GM18907 (cell line): ENCODE results near the gene KIF9.
"Not testable (repeated sequence)": the region's sequence is repeated elsewhere in the genome, so short reads cannot be mapped to it uniquely, and the experiment has no call there.

Experiments
- ATAC-seq: cut with Tn5 transposase; IDR thresholded peaks from one replicate; pipeline ENCODE4 v1.9.1; 2021; ENCODE audit warnings: mild to moderate bottlenecking, moderate library complexity; ENCODE audit not compliant: unreplicated experiment

KIF9 gene

DNA sequence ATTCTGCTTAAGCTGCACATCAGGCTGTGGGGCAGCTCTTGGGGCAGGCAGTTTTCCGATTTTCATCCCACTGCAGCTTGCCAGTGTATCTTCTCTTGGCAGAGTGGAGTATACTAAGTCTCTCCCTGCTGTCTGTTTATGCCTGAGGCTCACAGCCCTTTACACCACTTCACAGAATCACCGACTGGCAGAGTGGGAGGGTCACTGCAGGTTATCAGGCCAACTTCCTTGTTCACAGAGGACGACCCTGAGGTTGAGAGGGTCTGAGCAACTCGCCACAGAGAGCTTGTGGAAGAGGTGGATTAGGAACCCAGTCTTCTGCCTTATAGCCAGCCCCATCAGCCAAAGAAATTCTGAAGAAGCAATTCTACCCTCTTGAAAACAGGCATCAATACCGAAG, 30.9 kb downstream of the KIF9 start:
- no peak for ATAC-seq

DNA sequence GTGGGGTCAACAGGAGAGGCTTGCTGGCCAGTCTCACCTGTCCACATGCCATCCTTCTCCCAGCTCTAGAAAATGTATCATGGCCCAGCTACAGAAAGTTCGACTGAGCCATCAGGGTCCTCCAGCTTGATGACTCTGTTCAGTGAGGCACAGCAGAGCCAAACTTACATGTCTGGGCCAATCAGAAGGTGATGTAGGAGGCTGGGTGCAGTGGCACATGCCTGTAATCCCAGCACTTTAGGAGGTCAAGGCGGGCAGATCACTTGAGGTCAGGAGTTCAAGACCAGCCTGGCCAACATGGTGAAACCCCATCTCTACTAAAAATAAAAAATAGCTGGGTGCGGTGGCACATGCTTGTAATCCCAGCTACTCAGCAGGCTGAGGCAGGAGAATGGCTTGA, 31.5 kb downstream of the KIF9 start:
- ATAC-seq = not testable (repeated sequence)

DNA sequence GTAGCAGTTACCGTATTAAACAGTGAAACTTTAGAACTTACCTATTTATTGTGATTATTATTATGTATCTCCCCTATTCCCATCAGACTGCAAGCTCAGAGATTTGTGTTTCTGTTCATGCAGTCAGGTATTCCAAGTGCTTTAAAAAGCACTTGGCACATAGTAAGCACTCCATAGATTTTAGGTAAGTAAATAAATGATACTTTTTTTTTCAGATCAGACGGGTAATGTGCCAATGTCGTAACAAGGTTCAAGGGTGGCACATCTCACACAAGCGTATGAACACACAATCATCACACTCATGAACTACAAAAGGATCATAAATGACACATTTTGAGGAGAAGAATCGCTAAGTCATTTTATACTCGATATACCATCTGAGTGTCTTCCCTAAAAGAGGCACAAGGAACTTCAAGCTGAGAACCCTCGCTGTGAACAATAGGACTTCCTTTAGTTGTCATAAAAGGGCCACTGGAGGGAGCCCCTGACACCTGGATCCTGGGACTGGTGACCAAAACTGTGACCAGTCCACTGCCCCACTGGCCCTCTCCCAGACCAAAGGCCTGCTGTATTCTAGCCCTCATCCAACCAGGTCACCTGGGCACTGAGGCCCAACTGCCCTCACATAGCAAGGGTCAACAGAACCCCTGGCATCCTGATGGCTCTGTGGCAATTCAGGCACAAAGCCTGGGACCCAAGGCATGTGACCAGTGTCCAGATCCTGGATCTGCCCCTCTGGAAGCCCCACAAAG, 32.1 kb downstream of the KIF9 start:
- ATAC-seq = no peak

DNA sequence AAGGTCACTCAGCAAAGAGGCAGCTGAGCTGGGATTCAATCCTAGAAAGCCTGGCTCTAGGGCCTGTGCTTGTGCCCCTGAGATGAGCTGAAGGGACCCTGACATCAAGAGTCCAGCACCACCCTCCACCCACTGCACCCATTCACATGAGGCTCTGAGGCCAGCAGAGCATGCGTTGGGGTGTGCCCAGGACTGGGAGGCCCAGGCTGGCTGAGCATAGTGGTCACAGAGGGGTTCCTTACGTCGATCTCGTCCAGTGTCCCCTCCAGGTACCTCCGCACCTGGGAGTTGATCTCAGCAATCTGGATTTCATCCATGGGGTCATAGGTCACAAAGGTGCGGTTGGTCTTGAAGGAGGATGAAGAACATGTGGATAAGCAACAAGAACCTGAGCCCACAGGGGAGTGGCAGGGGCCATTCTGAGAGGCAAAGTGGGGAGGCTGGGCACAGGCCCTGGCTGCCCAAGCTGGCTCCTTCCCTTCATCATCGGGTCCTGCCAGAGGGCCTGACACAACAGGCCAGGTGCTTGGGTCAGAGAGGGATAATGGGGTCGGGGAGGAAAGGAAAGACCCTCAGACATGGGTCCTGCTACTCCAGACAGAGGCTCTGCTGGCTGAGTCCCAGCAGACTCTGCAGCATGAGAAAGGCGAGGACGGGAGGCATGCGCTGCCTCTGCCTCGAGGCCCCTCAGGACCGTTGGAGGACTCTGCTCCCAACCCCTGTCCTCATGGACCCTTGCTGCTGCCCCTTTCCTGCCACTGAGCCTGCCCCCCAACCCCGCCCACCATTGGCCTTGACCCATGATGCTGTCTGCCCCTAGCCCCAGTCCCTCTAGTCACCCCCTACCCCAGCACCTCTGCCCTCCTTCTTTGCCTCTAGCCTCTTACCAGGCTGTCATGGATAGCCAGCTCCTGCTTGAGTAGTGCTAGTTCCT, 35.2 kb downstream of the KIF9 start:
- ATAC-seq = no peak

DNA sequence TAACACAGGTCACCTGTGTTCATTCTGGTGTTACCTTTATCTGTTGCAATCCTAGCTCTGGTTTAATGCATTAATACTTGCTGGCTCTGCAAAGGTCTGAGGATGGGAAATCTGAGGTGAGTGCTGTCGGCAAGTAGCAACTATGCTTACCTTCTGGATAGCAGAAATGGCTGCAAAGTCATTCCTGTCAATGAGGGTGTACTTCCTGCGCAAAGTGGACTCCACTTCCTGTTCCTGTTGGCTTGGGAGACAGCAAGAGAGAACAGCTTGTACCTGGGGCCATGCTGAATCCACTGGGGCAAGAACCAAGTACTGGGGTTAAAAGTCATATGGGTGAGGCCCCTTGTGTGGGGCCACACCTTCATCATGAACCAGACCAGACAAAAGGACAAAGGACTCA, 37.3 kb downstream of the KIF9 start:
- ATAC-seq = no peak

DNA sequence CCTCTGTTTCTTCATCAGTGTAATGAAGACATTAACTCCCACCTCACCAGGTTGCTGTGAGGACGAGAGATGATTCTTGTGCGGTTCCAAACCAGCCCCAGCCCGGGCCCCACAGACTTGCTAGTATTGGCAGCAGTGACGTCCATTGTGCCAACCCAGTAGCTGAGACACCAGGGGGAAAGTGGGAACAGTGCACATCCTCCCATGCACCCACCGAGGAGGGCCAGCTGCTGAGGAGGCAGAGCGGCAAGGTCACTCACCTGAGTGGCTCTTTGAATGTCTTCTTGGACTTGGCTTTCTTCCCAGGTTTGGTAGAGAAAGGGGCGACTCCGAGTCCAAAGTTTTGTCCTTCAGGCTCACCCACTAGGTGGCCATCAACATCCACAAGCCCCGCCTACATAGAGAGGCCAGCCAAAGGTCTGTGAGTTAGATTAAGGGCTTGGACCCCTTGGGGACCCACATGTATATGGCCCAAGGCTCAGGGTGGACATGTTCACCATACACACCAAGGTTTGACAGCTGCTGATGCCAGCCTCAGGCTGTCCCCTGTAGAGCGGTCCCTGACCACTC, 38.0 kb downstream of the KIF9 start:
- ATAC-seq = no peak

DNA sequence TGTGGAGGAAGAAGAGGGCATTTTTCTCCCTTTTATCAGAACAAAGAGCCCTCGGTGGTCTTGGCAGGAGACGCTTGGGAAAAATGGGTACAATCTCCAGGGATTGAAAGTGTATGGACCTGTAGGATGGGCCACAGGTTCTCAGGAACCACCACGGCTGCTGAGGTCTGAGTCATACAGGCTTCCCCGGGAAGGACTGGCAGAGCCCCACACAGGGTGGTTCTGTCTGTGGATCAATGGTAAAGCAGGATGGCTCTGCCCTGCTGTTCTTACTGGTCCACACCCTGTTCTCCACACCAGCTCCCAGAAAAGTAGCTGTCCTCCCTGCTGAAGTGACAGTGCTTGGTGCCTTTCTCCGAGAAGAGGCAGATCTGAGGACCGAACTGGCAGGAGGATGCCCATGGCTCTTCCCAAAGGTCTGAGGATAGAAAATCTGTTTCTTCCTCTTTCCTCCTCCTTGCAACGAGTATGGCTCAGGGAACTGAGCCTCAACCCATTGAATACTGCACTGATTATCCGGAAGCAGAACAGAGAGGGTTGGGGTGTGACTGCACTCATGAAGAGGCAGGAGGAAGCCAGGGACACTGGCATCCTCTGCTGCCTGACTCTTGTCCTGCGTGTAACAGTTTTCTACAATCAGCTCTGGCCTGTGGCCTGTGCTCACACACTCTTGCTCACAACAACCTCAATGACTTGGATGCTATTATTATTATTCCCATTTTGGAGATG, 39.0 kb downstream of the KIF9 start:
- no peak for ATAC-seq

DNA sequence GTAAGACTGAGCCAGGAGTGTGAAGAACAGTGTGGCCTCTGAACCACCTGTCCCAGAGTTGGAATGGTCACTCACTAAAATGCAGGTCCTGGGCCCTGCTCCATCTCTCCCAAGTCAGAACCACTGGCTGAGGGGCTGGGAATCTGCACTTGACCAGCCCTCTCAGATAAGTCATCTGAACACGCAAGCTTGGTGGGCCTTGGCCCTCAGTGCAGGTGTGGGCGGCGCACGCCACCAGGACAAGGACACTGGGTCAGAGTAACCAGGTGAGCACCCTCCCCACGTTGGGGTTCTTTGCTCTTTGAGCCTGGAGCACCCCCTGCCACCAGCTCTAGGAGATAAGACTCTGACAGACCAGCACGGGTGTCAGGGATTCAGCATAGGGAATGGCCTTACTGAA, 42.7 kb downstream of the KIF9 start:
- ATAC-seq = no peak

DNA sequence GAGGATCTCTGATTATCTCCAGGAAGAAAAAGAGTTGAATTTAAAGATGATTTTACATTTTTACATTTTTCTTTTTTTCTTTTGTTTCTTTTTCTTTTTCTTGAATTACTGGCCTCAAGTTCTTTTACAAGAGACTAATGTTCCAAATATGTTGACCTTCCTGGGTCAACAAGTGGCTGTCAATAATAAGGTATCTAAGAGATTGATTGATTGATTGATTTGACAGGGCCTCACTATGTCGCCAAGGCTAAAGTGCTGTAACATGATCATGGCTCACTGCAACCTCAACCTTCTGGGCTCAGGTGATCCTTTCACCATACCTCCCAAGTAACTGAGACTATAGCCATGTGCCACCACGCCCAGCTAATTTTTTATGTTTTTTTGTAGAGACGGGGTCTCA, 44.6 kb downstream of the KIF9 start:
- ATAC-seq = no peak

DNA sequence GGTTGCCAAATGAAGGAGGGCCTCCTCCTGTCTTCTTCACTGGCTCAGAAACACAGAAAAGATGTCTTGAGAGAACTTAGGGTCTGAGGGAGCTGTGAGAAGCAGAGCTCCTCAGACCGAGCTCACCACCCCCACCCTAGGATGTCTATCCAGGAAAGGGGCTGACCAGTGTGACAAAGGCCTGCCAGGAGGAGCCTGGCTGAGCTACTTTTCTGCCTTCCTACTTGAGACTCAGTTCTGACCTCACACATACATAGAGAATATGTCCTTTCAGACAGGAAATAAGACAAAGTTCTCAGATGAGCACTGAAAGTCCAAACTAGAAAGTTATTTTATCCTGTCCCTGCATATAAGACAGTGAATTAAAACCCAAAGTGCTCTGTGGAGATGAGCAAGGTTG, 54.5 kb downstream of the KIF9 start:
- ATAC-seq = peak; percentile 52

DNA sequence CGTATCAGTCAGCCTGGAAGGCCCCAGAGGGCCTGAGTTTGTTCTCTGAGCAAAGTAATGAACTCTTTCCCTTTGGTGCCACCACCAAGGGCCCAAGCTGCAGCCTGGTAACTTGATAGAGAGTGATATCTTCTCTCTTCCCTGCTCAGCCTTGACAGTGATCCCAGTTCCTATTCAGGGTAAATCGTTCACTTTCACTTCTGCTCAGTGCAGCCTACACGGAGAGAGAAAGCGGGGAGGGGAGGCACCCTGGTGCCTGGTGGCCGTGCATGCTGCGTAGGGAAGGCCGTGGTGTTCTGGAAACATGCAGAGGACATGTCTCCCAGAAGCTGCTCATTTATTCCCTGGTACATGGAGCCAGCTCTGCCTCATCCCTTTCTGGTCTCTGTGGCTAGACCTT, 54.9 kb downstream of the KIF9 start:
- peak; percentile 70 for ATAC-seq

DNA sequence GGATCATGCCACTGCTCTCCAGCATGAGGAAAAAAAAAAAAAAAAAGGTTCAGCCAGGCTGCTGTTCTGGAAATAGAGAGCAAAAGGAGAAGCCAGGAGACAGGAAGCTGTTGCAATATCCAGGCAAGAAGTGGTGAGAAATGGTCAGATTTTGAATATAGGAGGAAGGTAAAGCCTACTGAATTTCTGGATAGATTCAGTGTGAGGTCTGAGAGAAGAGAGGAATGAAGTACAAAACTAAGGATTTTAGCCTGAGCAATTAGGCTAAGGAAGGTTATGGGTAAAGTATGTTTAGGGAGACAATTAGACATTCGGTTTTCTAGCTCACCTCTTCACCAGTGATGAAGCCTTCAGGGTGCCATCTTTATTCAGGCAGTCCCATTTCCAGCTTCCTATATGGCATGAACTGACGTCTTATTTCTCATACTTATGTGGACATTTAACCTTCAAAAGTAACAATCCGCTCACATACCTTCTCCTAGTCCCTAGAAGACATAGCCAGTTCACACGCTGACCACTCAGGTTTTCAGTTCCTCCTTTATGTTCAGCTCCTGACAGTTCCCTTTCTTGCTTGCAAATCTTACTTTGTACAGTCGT, 57.2 kb downstream of the KIF9 start:
- ATAC-seq = peak; percentile 56

DNA sequence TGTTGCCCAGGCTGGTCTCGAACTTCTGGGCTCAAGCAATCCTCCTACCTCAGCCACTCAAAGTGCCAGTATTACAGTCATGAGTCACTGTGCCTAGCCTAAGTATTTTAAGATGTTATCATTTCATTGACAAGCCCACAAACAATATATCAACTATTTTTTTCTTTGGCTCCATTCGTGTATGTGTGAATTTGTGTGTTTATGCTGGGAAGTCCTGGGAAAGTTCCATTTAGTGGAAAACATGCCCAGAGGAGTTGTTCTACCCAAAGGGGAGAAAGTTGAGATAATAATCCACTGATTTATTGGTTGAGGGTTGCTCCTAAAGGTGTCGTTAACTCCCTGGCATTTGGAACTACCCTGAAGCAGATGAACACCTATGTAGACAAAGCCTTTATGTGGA, 58.8 kb downstream of the KIF9 start:
- ATAC-seq = no peak

DNA sequence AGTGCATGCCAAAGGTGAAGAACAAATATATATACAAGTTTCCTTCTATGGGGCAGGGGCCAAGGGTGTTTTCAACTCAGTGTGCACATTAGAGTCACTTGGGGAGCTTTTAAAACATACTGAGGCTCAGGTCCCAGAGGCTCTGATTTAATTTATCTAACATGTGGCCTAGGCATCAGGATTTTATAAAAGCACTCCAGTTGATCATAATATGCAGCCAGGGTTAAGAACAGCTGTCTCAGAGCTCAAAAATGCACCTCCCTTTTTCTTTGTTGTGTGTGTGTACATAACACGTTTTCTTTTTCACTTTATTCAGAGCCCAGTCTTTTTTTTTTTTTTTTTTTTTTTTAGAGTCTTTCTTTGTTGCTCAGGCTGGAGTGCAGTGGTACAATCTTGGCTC, 60.8 kb downstream of the KIF9 start:
- ATAC-seq = no peak

DNA sequence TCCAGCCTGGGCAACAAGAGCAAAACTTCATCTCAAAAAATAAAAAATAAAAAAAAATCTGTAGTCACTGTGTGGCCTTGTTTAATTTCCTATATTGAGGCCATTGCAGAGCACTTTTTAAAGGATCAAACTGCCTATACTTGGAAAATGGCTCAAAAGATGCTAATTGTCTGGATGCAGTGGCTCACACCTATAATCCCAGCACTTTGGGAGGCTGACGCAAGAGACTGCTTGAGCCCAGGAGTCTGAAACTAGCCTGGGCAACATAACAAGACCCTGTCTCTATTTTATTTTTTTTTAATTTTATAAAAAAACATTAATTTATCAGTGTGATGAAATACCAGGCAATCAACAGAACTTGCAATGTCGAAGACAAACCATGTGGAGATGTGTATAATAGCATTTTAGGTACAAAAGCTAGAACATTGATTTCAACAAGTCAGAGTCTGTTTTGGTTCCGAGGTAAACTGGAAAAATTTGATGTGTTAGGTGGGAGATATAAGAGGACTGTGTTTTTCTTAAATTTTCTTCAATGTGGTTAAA, 71.7 kb downstream of the KIF9 start:
- no peak for ATAC-seq

DNA sequence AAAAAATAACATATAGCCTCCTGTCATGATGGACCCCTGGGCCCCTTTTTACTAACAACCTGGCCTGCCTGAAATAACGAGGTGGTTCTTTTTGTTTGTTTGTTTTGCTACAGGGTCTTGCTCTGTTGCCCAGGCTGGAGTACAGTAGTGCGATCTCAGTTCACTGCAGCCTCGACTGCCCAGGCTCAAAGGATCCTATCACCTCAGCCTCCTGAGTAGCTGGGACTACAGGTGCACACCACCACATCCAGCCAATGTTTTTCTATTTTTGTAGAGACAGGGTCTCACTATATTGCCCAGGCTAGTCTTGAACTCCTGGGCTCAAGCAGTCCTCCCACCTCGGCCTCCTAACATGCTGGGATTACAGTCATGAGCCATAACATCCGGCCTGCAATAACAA, 76.6 kb downstream of the KIF9 start:
- ATAC-seq = not testable (repeated sequence)

DNA sequence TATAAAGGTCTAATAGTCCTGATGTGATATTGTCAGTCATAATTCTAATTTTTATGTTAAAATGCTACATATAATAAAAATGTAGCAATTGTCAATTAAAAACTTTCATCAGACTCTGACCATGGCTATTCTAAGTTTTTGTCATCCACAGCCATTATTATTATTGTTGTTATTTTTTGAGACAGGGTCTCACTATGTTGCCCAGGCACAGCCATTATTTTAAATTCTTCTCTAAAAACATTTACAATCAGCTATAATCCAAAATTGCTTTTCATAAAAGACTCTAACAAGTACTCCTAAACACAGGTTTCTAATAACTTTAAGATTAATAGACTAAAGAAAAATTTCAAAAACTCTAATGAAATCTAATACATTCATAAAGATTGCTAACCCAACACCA, 77.7 kb downstream of the KIF9 start:
- ATAC-seq = no peak

DNA sequence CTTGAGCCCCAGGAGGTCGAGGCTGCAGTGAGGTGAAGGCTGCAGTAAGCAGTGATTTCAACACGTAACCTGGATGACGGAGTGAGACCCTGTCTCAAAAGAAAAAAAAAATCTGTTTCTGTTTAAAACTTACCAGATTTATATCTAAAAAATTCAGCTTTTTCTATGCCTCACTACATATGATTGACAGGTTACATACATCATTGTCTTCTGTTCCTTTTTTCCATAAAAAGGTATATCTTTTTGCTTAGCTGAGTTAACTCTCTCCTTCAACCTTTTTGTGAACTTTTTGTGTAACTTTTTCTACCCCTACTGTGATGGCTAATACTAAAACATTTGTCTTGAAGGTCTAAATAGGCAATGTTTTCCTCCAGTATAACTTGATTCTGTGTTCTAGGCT, 80.1 kb downstream of the KIF9 start:
- ATAC-seq = no peak

DNA sequence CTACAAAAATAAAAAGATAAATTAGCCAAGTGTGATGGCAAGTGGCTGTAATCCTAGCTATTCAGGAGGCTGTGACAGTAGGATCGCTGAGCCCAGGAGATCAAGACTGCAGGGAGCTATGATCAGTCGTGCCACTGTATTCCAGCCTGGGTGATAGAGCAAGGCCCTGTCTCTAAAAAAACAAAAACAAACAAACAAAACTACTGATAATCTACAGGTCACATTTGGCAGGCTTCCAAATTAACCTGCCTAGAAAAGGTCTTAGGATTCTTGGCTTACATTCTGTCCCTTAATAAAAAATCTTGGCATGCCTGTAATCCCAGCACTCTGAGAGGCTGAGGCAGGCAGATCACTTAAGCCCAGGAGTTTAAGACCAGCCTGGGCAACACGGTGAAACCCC, 85.3 kb downstream of the KIF9 start:
- no peak for ATAC-seq

DNA sequence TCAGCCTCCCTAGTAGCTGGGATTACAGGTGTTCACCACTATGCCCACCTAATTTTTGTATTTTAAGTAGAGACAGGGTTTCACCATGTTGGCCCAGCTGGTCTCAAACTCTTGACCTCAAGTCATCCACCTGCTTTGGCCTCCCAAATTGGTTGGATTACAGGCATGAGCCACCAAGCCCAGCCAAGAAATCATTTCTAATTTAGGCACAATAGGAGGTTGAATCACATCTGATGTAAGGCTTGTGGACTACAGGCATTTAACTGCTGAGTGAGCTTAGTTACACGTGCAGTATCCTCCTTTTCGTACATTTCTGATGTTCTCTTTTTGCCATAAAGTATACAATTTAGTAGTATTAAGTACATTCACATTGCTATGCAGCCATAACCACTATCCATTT, 87.6 kb downstream of the KIF9 start:
- no peak for ATAC-seq
